Keratinocyte (primary cell): ENCODE results near the gene PRDM11. TPM values are rescaled to one million over a fixed set of nuclear protein-coding genes. Genes with fewer than 3 reads are reported as not detected.

ENCODE experiments used
- DNase-seq: peaks from one replicate; pipeline ENCODE4 v3.0.0-alpha.2; 2011; ENCODE audit warnings: low read depth, missing footprints, low spot score
- FAIRE-seq: peaks from 2 replicates; lab custom pipeline; 2011; peaks lifted over from hg19 to GRCh38; lab: Jason Lieb, UNC
- H2AFZ ChIP-seq: 2 replicates; pipeline ENCODE4 v1.6.0; 2012; ENCODE audit warnings: low read length, control low read depth, inconsistent platforms; ENCODE audit not compliant: control insufficient read depth
- H3K27ac ChIP-seq: 2 replicates; pipeline ENCODE4 v1.5.1; 2011; ENCODE audit warnings: low read length; ENCODE audit not compliant: control insufficient read depth, insufficient read depth
- H3K27me3 ChIP-seq: 3 replicates; pipeline ENCODE4 v1.6.0; 2011; ENCODE audit warnings: low read length; ENCODE audit not compliant: control insufficient read depth, insufficient read depth; ENCODE audit errors: extremely low read depth
- H3K36me3 ChIP-seq, 2 experiments: 2 replicates in 1 of 2; 3 replicates in 1 of 2; pipeline ENCODE4 v1.5.1; 2011; ENCODE audit warnings: low read length in 2 of 2, mild to moderate bottlenecking in 1 of 2; ENCODE audit not compliant: control insufficient read depth in 2 of 2, insufficient read depth in 2 of 2; ENCODE audit errors: extremely low read depth in 1 of 2
- H3K4me1 ChIP-seq: 3 replicates; pipeline ENCODE4 v1.5.1; 2011; ENCODE audit warnings: low read length; ENCODE audit not compliant: control insufficient read depth, insufficient read depth; ENCODE audit errors: extremely low read depth
- H3K4me2 ChIP-seq: 3 replicates; pipeline ENCODE4 v1.6.0; 2011; ENCODE audit warnings: low read depth, low read length; ENCODE audit not compliant: control insufficient read depth, insufficient read depth; ENCODE audit errors: extremely low read depth
- H3K4me3 ChIP-seq, 3 experiments: fragments of 200-600 bp in 1 of 3; sonication (generic) in 1 of 3; 2 replicates in 2 of 3; 3 replicates in 1 of 3; pipeline ENCODE4 v1.5.1; 2011 to 2016; ENCODE audit warnings: low read length in 3 of 3, mild to moderate bottlenecking in 3 of 3, control low read depth in 2 of 3, inconsistent platforms in 1 of 3, low read depth in 1 of 3, mixed read lengths in 1 of 3, mixed run types in 1 of 3, moderate library complexity in 1 of 3; ENCODE audit not compliant: control insufficient read depth in 2 of 3, insufficient read depth in 2 of 3; ENCODE audit errors: extremely low read depth in 1 of 3
- H3K79me2 ChIP-seq: 2 replicates; pipeline ENCODE4 v1.6.0; 2012; ENCODE audit warnings: low read length; ENCODE audit not compliant: control insufficient read depth, insufficient read depth
- H3K9ac ChIP-seq: 3 replicates; pipeline ENCODE4 v1.6.0; 2011; ENCODE audit warnings: low read length; ENCODE audit not compliant: control insufficient read depth, insufficient read depth; ENCODE audit errors: extremely low read depth
- H3K9me1 ChIP-seq: 3 replicates; pipeline ENCODE4 v1.6.0; 2011; ENCODE audit warnings: low read length; ENCODE audit not compliant: control insufficient read depth, insufficient read depth; ENCODE audit errors: extremely low read depth
- H3K9me3 ChIP-seq: 2 replicates; pipeline ENCODE4 v1.5.1; 2012; ENCODE audit warnings: low read depth, low read length; ENCODE audit not compliant: control insufficient read depth
- H4K20me1 ChIP-seq: 3 replicates; pipeline ENCODE4 v1.6.0; 2011; ENCODE audit warnings: low read length; ENCODE audit not compliant: control insufficient read depth, insufficient read depth; ENCODE audit errors: extremely low read depth
- CTCF ChIP-seq, 3 experiments: IDR thresholded peaks in 1 of 3; conservative IDR thresholded peaks in 1 of 3; optimal IDR thresholded peaks in 1 of 3; 2 replicates in 2 of 3; 3 replicates in 1 of 3; pipeline versions ENCODE3 to v1.5.1; 2011; ENCODE audit warnings: low read length in 3 of 3, mild to moderate bottlenecking in 3 of 3, moderate library complexity in 2 of 3, control low read depth in 1 of 3, inconsistent platforms in 1 of 3; ENCODE audit not compliant: insufficient read depth in 2 of 3; ENCODE audit errors: extremely low read depth in 1 of 3
- EZH2 ChIP-seq: IDR thresholded peaks from one replicate; pipeline ENCODE4 v1.6.1; 2012; ENCODE audit warnings: inconsistent platforms, mild to moderate bottlenecking, low read length, moderate library complexity
- dilution Hi-C: fragments of 300-500 bp; cut with MboI; formaldehyde crosslinking; loops from one replicate; pipeline ENCODE4 v1.7.0; 2020; ENCODE audit warnings: low sequenced_read_pairs; ENCODE audit not compliant: extremely low pct_ligation_motif_present
- polyA plus RNA-seq, 5 experiments: library from polyadenylated mRNA; depleted of rRNA in 3 of 5; stranded (reverse) in 3 of 5; stranded (forward) in 1 of 5; unstranded in 1 of 5; fragments of >200 nt; gene quantifications; 1 replicate in 1 of 5; 2 replicates in 3 of 5; 3 replicates in 1 of 5; pipeline versions ENCODE4 v1.2.1 to v1.2.3, GENCODE V29; 2011 to 2012; ENCODE audit warnings: missing spikeins in 2 of 5, low read depth in 1 of 5, low replicate concordance in 1 of 5

PRDM11 gene
- polyA plus RNA-seq, 1 donor (not counting 4 experiments of a cell fraction or from before 2014, with no cell fraction given), result 2.1 TPM

- dilution Hi-C loops, result no loop called here
- Histone ChIP-seq H4K20me1 (no peaks in the 10 kb centered on the region), H2AFZ (no peak overlapping the region), H3K79me2 (no peaks in the 10 kb centered on the region), H3K4me1 (peaks cover 23% of the 10 kb centered on the region), H3K9me1 (no peaks in the 10 kb centered on the region), H3K27me3 (no peaks in the 10 kb centered on the region), H3K9ac (no peak overlapping the region), H3K9me3 (no peaks in the 10 kb centered on the region), H3K4me2 (no peak overlapping the region), H3K36me3 (no peaks in the 10 kb centered on the region), H3K27ac (no peak overlapping the region), H3K4me3 (no peak overlapping the region)
- TF ChIP-seq EZH2, result no peak
- no peak for TF ChIP-seq CTCF (optimal IDR thresholded peaks at IDR 0.05 in 1 of 3, IDR thresholded peaks at IDR 0.05 in 1 of 3, conservative IDR thresholded peaks at IDR 0.05 in 1 of 3; ENCODE audit: extremely low read depth in 1 of 3, insufficient read depth in 2 of 3, low read length in 3 of 3)
- FAIRE-seq, result no peak
- DNase-seq, result no peak
These were observed 44.1 kb upstream of the PRDM11 start for GRCh38 chr11:45102361-45102809.

DNA sequence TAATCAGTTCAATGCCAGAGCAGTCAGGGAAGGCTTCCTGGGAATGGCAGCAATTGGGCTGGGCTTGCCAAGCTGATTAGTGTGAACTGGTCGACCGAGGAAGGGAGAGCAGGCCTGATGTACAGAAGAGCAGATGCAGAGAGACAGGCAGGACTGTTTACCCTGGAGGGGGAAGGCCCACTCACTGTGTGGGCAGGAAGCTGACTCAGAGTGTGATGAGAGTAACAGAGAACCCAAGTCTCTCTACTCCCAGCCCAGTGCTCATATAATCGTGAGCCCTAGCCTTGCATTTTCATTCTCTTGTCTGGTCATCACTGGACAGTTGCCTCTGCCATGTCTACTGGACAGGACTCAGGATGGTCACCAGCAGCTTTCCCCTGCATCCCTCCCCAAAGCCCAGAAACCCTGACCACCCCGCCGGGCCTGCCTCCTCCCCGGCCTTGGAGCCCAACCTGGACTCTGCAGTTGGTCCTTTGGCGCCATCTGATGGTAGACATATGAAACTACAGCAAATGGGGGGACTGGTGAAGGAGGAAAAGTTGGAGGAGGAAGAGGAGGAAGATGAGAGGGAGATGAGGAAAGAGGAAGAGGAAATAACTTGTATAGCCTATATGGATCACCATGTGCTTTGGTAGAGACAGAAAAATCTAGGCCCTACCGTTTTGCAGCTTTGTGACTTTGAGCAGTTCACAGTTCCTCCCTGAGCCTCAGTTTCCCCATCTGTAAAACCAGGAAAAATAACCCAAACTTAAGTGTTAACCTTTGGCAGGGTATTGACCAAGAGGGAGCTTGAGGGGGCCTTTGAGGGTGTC, 43.4 kb upstream of the PRDM11 start:
- H3K79me2 ChIP-seq, result no peaks in the 10 kb centered on the region
- H3K9me1 ChIP-seq, result no peaks in the 10 kb centered on the region
- no peaks in the 10 kb centered on the region for H3K9me3 ChIP-seq
- H3K4me1 ChIP-seq, result peaks cover 17% of the 10 kb centered on the region
- TF ChIP-seq CTCF (optimal IDR thresholded peaks at IDR 0.05 in 1 of 3, IDR thresholded peaks at IDR 0.05 in 1 of 3, conservative IDR thresholded peaks at IDR 0.05 in 1 of 3; ENCODE audit: extremely low read depth in 1 of 3, insufficient read depth in 2 of 3, low read length in 3 of 3), result peak; percentile 79 to 96 (median 86)
- no peak for TF ChIP-seq EZH2
- DNase-seq (peak; percentile 79), FAIRE-seq (peak; percentile 100)
- H3K4me2 ChIP-seq, result peak overlapping the region; percentile 73
- H3K4me3 ChIP-seq, result peak overlapping the region in 1 of 3 experiments; percentile 41
- H3K36me3 ChIP-seq, result no peaks in the 10 kb centered on the region
- dilution Hi-C loops, result no loop called here
- no peaks in the 10 kb centered on the region for H3K27me3 ChIP-seq
- H3K27ac ChIP-seq, result no peak overlapping the region
- no peak overlapping the region for H2AFZ ChIP-seq
- no peaks in the 10 kb centered on the region for H4K20me1 ChIP-seq
- H3K9ac ChIP-seq, result no peak overlapping the region
